ENCODE measurements around the gene ARMCX6.
"Not testable (repeated sequence)": the region's sequence is repeated elsewhere in the genome, so short reads cannot be mapped to it uniquely, and the experiment has no call there.

The ARMCX6 gene

GRCh38 chrX:101617211-101618191 lies at the start of gene ARMCX6:
TSS of gene ARMCX6 (minus strand) at chrX:101618000. CDS start at chrX:101616620, 1,380 bp downstream.
- DNase-seq: peak; percentile 45

DNA sequence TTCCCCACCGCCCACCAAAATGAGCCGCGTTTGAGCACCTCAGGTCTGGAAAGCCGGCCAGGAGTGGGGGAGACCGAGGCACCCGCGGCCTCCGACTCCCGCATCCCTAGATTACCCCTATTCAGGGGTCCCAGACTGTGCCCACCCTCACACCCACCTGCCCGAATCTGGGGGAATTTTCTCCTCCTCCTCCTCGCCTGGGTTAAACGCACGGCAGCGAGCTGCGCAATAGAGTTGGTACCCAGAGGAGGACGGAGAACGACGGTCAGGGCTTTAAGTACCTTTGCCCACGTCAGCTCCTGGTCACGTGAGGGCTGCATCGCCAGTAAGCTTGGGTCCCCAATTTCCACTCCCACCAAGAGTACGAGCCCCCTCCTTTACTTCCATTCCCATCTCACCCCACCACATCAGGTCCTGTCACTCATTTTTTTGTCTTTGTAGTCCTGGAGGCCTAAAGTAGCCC lies 41.8 kb upstream of the ARMCX6 start, which contains the start of gene ARMCX2:
ARMCX2 (minus strand) TSS at position 250 of the 463 bp plus-strand sequence. CDS start 2,262 bp downstream, outside the sequence.
- DNase-seq: no peak

- DNase-seq: no peak
These were observed 41.1 kb upstream of the ARMCX6 start for GRCh38 chrX:101658661-101659491.

- DNase-seq: no peak
These were observed 39.7 kb upstream of the ARMCX6 start for GRCh38 chrX:101657495-101657894.

GRCh38 chrX:101656817-101657216 lies 39.0 kb upstream of the ARMCX6 start:
- no peak for DNase-seq

DNA sequence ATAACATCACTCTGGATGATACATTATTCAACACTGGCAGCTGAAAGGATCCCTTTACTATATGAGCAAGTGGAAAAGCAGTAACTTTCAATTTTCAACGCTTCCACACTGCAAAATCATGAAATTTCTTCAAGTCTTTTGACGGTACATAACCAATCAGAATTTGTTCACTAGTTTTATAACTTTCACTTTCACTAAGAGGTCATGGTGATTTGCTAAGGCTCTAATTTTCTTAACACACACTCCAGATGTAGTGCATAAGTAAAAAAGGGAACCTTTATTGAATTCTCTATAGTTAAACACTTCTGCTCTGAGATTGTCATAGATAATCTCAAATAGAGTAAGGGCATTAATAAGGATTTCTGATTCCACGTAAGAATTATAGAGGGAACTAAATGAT lies 37.7 kb upstream of the ARMCX6 start:
- DNase-seq: no peak

- not testable (repeated sequence) for DNase-seq
These were observed 29.9 kb upstream of the ARMCX6 start for GRCh38 chrX:101647716-101648115.

DNA sequence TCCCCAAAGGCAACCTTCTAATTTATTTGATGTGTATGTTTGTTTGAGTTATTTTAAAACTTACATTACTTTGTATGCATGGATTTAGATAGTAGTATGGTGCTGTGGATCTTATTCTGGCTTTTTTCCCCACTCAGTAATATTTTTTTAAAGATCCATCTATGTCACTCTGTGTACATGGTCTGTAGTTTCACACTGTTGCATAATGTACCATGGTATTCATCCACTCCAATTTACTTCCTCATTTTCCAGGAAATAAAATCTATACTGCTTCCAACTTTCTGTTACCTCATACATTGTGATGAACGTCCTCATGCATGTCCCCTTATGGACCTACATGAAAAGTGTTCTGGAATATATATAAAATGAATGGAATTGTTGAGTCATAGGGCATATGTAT lies 24.3 kb upstream of the ARMCX6 start:
- DNase-seq: no peak

DNA sequence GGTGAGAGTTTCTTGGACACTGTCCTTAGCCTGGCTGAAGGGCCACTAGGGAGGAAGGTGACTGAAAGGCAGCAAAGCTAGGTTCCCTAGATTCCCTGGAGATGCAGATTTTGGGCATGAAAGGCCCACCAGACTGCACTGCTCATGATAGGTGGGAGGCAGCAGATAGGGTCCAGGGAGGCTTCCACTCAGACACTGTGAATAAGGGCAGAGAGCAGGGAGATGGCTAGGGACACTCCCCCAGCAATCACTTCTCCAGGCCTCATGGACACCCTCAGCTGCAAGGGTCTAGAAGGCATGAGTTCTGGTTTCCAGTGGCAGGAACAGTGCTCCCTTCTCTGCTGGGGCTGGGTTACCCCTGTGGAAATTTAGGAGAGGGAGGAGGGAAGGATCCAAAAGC lies 21.8 kb upstream of the ARMCX6 start:
- DNase-seq: no peak

GRCh38 chrX:101619364-101619763 lies 1.6 kb upstream of the ARMCX6 start:
- DNase-seq: no peak

DNA sequence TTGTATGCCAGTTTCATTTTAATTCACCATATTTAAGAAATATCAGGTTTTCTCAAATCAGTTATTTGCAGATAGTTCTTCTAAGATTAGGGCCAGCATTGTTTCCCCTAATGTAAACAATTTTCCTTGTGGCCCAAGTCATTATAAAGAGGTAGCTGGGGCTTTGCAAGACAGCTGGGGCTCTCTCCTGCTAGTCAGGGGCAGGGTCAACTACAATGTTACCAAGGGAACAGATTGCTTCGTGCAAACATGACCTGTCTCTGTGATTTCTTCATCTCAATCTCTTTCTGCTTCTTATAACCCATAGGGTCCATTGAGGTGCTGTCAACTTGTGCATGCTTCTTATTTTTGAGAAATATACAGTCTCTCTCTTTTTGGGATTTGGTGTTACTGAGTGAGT lies 12.1 kb downstream of the ARMCX6 start:
- no peak for DNase-seq

GRCh38 chrX:101605146-101605545 lies 12.7 kb downstream of the ARMCX6 start:
- DNase-seq: no peak

- no peak for DNase-seq
These were observed 15.7 kb downstream of the ARMCX6 start for GRCh38 chrX:101602077-101602476.

DNA sequence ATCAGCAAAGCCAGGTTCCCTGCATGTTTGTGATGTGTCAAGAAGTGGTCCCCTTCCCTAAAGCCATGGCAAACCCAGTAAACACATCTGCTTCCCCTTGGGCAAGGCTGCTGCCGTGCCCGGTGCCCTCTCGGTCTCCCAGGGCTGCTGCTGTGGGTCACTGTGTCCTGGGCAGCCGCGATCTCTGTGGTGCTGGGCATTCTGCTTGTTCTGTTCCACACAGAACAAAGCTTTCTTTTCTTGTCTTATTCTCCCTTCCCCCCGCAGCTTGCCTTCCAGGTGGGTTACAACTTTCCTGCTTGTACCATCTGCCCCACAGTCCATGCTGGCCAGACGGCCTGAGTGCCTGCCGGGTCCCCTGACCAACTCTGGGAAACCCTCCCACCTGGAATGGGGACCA lies 18.2 kb downstream of the ARMCX6 start:
- not testable (repeated sequence) for DNase-seq

DNA sequence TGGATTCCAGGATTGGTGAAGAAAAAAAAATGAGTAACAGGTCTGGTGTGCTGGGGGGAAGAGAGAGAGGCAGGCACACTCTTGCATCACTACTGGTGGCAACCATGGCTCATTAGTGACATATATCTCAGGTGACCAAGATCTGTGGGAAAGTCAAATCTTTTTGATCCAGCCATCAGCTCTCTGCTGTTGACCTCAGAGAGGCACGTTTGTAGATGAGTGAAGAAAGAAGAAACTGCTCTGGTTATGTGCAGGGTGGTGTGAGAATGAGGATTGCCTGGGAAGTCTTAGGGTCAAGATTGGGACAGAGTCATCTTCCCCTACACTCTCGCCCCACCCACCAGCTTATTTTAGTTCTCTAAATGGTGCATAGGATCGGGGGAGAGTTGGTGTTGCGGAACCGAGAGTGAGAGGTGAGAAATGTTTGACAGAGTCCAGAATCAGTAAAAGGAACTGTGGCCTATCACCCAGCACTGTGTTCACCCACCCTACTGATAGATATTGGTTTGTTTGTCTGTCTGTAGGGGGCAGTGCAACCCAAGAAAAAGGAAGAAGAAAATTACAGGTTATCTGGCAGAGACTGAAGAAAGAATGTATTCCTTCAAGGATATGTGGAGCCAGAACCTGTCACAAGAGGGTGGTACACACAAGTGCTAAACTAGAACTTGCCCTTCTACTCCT lies 21.9 kb downstream of the ARMCX6 start:
- peak; percentile 20 for DNase-seq

Data from GDM1 (cell line).